ENCODE results near the gene KIAA1671. TPM values are rescaled to one million over a fixed set of nuclear protein-coding genes. Genes with fewer than 3 reads are reported as not detected.
A peak's percentile ranks its signal among the peaks of the same experiment; 100 is the strongest.

KIAA1671 gene
- total and polyA plus RNA-seq, 4 donors, result 8.7 to 35.9 (median 19.1) TPM

- Histone ChIP-seq H3K36me3 (ENCODE audit: control insufficient read depth in 4 of 4, insufficient read depth in 3 of 4, low read depth in 1 of 4, low read length in 3 of 4) (peaks cover 6 to 33% (median 26%) of the 10 kb centered on the region in 4 donors), H3K27ac (ENCODE audit: low read depth in 1 of 2, low read length in 2 of 2) (peak overlapping the region; percentile 80 to 88), H3K4me3 (ENCODE audit: low read depth in 1 of 3, low read length in 3 of 3) (no peak overlapping the region), H3K9ac (ENCODE audit: low read depth in 1 of 2, low read length in 2 of 2) (no peak overlapping the region), H3K27me3 (ENCODE audit: control insufficient read depth in 4 of 4, insufficient read depth in 4 of 4, low read length in 3 of 4) (no peaks in the 10 kb centered on the region), H3K9me3 (ENCODE audit: control insufficient read depth in 4 of 4, low read length in 3 of 4) (no peaks in the 10 kb centered on the region), H3K4me1 (ENCODE audit: control insufficient read depth in 4 of 4, insufficient read depth in 4 of 4, low read length in 3 of 4) (peaks cover 11 to 57% (median 49%) of the 10 kb centered on the region in 4 donors)
- no peak for TF ChIP-seq FOXA1 (IDR thresholded peaks at IDR 0.05)
- peak in 1 of 2 donors; percentile 33 for TF ChIP-seq JUND (IDR thresholded peaks at IDR 0.05)
- peak in 1 of 2 donors; percentile 35 for TF ChIP-seq RAD21 (IDR thresholded peaks at IDR 0.05)
- peak; percentile 51 for TF ChIP-seq MAX (IDR thresholded peaks at IDR 0.05)
- TF ChIP-seq NR2F2 (IDR thresholded peaks at IDR 0.05), result no peak
- peak; percentile 51 for TF ChIP-seq SP1 (IDR thresholded peaks at IDR 0.05)
- TF ChIP-seq TAF1 (conservative IDR thresholded peaks at IDR 0.05), result no peak
- TF ChIP-seq REST (IDR thresholded peaks at IDR 0.05), result peak; percentile 50
- peak; percentile 32 to 49 for TF ChIP-seq HNF4A (conservative IDR thresholded peaks at IDR 0.05)
- peak; percentile 47 to 64 for TF ChIP-seq RXRA (IDR thresholded peaks at IDR 0.05)
- peak; percentile 33 for TF ChIP-seq YY1 (IDR thresholded peaks at IDR 0.05)
- TF ChIP-seq EGR1 (IDR thresholded peaks at IDR 0.05; ENCODE audit: low read depth in 2 of 2), result no peak
- peak; percentile 19 for TF ChIP-seq ZBTB33 (IDR thresholded peaks at IDR 0.05)
- peak; percentile 5 for TF ChIP-seq HNF4G (IDR thresholded peaks at IDR 0.05)
- whole genome bisulfite sequencing, result 58% methylated on average over 10 of the region's 10 CpGs
- DNase-seq (ENCODE audit: low spot score), result no peak
Observed at GRCh38 chr22:25182131-25183110, 229.9 kb downstream of the KIAA1671 start.

GRCh38 chr22:25183949-25184619 is 231.6 kb downstream of the KIAA1671 start:
- Histone ChIP-seq H3K9ac (ENCODE audit: low read depth in 1 of 2, low read length in 2 of 2) (no peak overlapping the region), H3K9me3 (ENCODE audit: control insufficient read depth in 4 of 4, low read length in 3 of 4) (no peaks in the 10 kb centered on the region), H3K27me3 (ENCODE audit: control insufficient read depth in 4 of 4, insufficient read depth in 4 of 4, low read length in 3 of 4) (no peaks in the 10 kb centered on the region), H3K4me3 (ENCODE audit: low read depth in 1 of 3, low read length in 3 of 3) (no peak overlapping the region), H3K4me1 (ENCODE audit: control insufficient read depth in 4 of 4, insufficient read depth in 4 of 4, low read length in 3 of 4) (peaks cover 11 to 57% (median 49%) of the 10 kb centered on the region in 4 donors), H3K36me3 (ENCODE audit: control insufficient read depth in 4 of 4, insufficient read depth in 3 of 4, low read depth in 1 of 4, low read length in 3 of 4) (peaks cover 4 to 36% (median 25%) of the 10 kb centered on the region in 4 donors), H3K27ac (ENCODE audit: low read depth in 1 of 2, low read length in 2 of 2) (peak overlapping the region; percentile 17 to 62)
- no peak for DNase-seq (ENCODE audit: low spot score)
- WGBS, result 48% methylated on average over 12 of the region's 12 CpGs
- TF ChIP-seq REST (IDR thresholded peaks at IDR 0.05) (peak; percentile 63), GABPA (IDR thresholded peaks at IDR 0.05 in 1 of 2, conservative IDR thresholded peaks at IDR 0.05 in 1 of 2) (no peak), CTCF (IDR thresholded peaks at IDR 0.05; ENCODE audit: low read depth, low read length, missing input control) (no peak), FOXA1 (IDR thresholded peaks at IDR 0.05) (peak; percentile 49), HNF4A (conservative IDR thresholded peaks at IDR 0.05) (peak; percentile 90 to 93), JUND (IDR thresholded peaks at IDR 0.05) (peak in 1 of 2 donors; percentile 58)

Data from liver (tissue), 9 donors.